NCI-H345 treated with DMSO at 0.1 percent for 48 hours (cell line): ENCODE data around the gene EIPR1.

Source experiments
- DNase-seq: peaks from one replicate; lab custom pipeline; 2025; ENCODE audit not compliant: unreplicated experiment; lab: John Stamatoyannopoulos, UW

The EIPR1 gene

GRCh38 chr2:3222636-3223035 is 155.0 kb downstream of the EIPR1 start:
- DNase-seq: no peak

DNA sequence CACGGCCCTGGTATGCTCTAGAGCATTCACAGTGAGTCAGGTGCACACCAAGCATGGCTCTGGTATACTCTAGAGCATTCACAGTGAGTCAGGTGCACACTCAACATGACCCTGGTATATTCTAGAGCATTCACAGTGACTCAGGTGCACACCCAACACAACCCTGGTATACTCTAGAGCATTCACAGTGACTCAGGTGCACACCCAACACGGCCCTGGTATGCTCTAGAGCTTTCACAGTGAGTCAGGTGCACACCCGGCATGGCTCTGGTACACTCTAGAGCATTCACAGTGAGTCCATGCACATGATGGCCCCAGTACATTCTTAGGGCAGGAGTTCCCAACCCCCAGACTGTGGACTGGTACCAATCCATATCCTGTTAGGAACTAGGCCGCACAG is 158.1 kb downstream of the EIPR1 start:
- no peak for DNase-seq

- no peak for DNase-seq
Observed at GRCh38 chr2:3217646-3218045, 160.0 kb downstream of the EIPR1 start.

- DNase-seq: no peak
Observed at GRCh38 chr2:3216841-3217495, 160.7 kb downstream of the EIPR1 start.

- no peak for DNase-seq
Observed at GRCh38 chr2:3214806-3215404, 162.7 kb downstream of the EIPR1 start.

- no peak for DNase-seq
Observed at GRCh38 chr2:3214065-3214464, 163.6 kb downstream of the EIPR1 start.

GRCh38 chr2:3212984-3213383 is 164.6 kb downstream of the EIPR1 start:
- DNase-seq: no peak

GRCh38 chr2:3212061-3212362 is 165.6 kb downstream of the EIPR1 start:
- DNase-seq: no peak

DNA sequence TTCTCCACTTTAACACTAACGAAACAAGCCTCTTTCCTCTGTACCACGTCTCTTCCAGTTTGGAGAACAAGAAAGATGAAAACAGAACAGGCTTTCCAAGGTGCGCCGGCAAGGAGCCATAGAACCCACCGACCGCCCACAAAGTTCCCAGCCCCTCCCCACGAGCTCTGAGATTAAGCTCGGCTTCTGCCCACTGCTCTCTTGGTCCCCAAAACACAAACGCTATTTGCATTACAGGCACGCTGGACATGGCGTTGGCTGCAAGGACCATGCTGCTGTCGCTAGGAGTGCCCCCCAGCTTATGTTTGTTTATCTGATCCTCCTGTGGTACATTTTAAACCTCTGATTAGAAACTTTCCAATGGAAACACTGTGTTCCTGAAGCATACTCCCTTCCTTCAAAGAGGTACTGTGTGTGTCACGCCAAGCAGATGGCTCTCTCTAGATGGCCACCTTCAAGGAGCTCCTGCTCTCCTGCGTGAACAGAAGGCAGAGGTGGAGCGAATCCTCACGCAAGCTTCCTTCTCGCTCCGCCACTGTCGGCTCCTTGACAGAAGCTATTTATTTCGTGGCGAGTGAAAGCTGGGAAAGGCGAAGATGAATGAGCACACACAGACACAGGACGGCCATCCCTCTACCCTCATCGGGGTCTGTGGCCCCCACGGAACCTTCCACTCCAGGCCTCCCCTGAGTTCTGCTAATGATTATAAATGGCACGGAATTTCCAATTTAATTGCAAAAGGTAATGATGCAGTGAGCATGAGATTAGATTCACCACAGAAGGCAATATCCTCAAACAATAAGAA is 166.2 kb downstream of the EIPR1 start:
- no peak for DNase-seq

- no peak for DNase-seq
Observed at GRCh38 chr2:3210257-3210656, 167.4 kb downstream of the EIPR1 start.

- DNase-seq: no peak
Observed at GRCh38 chr2:3209258-3209657, 168.4 kb downstream of the EIPR1 start.

GRCh38 chr2:3208591-3208990 is 169.0 kb downstream of the EIPR1 start:
- no peak for DNase-seq

DNA sequence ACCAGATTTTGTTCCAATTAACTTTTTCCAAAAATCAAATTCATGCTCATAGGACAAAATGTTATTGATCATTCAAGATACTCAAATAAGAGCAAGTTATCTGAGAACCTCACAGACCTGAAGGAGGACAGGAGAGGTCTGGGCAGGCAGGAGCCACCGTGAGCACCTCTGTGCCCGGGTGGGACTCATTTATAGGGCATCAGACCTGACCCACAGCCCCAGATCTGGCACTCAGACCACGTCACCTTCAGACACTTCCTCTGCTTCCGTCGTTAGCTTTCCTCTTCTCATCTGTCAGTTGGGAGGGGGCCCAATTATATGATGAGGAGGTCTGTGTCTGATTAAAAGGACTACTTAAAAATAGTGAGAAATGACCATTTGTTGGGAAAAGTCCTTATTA is 169.4 kb downstream of the EIPR1 start:
- DNase-seq: no peak

- DNase-seq: no peak
Observed at GRCh38 chr2:3207091-3207491, 170.5 kb downstream of the EIPR1 start.

GRCh38 chr2:3205845-3206244 is 171.8 kb downstream of the EIPR1 start:
- DNase-seq: no peak

GRCh38 chr2:3204031-3204821 is 173.4 kb downstream of the EIPR1 start:
- no peak for DNase-seq

DNA sequence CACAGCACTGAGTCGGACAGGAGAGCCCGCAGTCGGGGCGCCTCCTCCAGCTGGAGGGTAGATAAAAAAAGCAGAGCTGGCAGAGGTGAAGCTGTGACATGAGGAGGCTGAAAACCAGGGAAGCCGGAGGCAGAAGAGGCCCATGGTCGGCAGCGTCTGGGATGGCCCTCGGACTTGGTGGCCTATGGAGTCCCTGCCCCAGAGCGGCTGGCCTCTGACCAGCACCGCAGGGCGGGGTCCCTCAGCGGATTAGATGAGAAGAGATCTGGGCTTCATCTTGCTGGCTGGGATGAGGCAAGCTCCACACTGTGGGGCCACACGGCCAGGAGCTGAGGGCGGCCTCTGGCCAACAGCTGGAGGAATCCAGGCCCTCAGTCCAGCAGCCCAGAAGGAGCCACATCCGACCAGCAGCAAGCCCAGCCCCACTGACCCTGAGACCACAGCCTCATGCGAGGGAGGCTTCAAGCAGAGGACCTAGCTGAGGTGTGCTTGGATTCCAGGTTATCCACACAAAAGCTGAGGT is 174.1 kb downstream of the EIPR1 start:
- DNase-seq: no peak

- no peak for DNase-seq
Observed at GRCh38 chr2:3202926-3203325, 174.7 kb downstream of the EIPR1 start.

DNA sequence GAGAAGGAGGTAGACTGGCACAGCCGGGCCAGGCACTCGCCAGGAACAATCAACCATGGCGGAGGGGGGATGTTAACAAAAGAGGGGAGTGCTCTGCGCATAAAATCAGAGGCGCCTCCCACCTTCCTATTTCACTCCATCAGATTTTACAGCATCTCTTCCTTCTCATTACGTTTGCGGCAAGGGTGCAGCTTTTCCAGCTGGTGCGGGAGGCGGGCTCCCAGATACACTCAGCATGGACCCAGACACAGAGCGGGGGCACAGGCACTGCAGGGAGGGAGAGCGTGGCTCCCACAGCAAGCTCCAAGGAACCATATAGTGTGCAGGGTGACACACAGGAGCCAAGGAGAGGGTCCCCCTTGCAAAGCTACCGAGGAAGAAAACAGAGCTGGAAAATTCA is 176.3 kb downstream of the EIPR1 start:
- no peak for DNase-seq

DNA sequence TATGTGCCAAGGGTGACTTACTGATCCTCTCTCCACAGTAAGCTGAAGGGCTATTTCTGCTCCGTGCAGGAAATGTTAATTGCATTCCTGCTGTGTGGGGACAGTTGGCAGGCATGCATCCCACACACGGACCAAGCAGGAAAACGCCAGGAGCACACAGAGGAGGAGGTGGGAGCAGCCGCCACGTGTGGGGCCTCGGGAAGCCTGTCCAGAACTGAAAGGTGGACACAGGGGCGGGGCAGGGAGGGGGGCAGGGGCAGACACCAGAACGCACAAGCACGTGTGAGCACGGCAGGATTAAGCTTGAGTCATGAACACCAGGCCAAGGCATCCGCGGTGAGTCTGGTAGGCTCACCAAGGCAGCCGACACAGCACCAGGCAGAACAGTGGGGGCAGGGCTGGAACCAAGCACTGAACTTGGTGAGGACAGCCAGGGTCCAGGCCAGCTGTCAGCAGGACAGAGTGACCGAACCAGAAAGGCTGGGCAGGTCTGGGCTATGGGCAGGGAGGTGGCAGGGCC is 177.1 kb downstream of the EIPR1 start:
- no peak for DNase-seq

- DNase-seq: no peak
Observed at GRCh38 chr2:3199627-3200345, 177.8 kb downstream of the EIPR1 start.
